ENCODE data around the gene LRRC8A.

GRCh38 chr9:128863647-128864046, 18.3 kb upstream of the LRRC8A start:
- TF ChIP-seq EZH2 (IDR thresholded peaks at IDR 0.05; ENCODE audit: insufficient read depth, poor library complexity, severe bottlenecking) (no peak), EZH2phosphoT487 (IDR thresholded peaks at IDR 0.05; ENCODE audit: insufficient read depth, low read depth) (no peak)
